ENCODE results near the gene CARD10. TPM values are rescaled to one million over a fixed set of nuclear protein-coding genes. Genes with fewer than 3 reads are reported as not detected.

The CARD10 gene
- total and polyA plus RNA-seq, 5 donors = 6.6 to 11.4 (median 8.5) TPM

DNA sequence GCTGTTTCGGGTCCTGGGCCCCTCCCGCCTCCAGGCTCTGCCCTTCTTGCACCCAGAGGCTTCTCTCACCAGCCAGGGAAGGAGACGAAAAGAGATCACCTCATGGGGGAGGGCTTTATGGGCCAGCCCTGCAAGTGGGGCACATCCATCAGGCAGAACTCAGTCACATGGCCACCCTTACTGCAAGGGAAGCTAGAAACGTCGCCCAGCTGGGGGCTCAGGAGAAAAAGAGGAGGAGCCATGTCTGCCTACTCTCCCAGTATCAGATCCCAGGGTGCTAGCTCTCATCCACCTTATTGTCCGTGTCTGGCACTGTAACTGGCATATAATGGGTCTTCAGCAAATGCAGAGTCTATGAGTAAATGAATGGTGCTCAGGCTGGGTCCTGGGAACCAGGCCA is 57.3 kb downstream of the CARD10 start:
- Histone ChIP-seq H3K9me3 (ENCODE audit: control insufficient read depth, low read length) (no peaks in the 10 kb centered on the region), H3K27me3 (ENCODE audit: control insufficient read depth, insufficient read depth) (no peaks in the 10 kb centered on the region)

DNA sequence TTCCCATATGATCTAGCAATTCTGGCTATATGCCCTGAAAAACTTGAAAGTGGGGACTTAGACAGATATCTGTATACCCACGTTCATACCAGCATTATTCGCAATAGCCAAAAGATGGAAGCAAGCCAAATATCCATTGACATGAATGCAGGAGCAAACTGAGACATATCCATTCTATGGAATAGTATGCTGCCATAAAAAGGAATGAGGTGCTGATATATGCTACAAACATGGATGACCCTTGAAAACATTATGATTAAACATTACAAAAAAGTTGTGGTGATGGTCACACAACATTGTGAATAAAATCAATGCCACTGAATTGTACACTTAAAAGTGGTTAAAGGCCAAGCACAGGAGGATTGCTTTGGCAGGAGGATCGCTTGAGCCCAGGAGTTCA is 58.5 kb downstream of the CARD10 start:
- H3K27ac ChIP-seq (ENCODE audit: low read length) = no peak overlapping the region
- no peaks in the 10 kb centered on the region for H3K27me3 ChIP-seq (ENCODE audit: control insufficient read depth, insufficient read depth)
- 85% methylated on average over 3 of the region's 3 CpGs for WGBS
- H3K9me3 ChIP-seq (ENCODE audit: control insufficient read depth, low read length) = no peaks in the 10 kb centered on the region
- intact Hi-C loops (cut with DNase I) = loop anchor here in 1 of 4 donors (10.0 kb wide), 1 partner anchor 64 kb away; no protein-coding TSS in a partner anchor
- DNase-seq (no peak), ATAC-seq (no peak)
- no peak overlapping the region for H3K4me3 ChIP-seq (ENCODE audit: low read length)
- H3K4me1 ChIP-seq (ENCODE audit: control insufficient read depth, insufficient read depth, low read length) = no peaks in the 10 kb centered on the region

More for the DNA sequence above, 57.3 kb downstream of the CARD10 start:
- no peaks in the 10 kb centered on the region for H3K4me1 ChIP-seq (ENCODE audit: control insufficient read depth, insufficient read depth, low read length)
- no peak overlapping the region for H3K4me3 ChIP-seq (ENCODE audit: low read length)
- WGBS = 45% methylated on average over 6 of the region's 6 CpGs
- intact Hi-C loops (cut with DNase I) = loop anchor here in 1 of 4 donors (10.0 kb wide), 1 partner anchor 63 kb away; no protein-coding TSS in a partner anchor
- H3K27ac ChIP-seq (ENCODE audit: low read length) = no peak overlapping the region
- DNase-seq (no peak), ATAC-seq (no peak)

DNA sequence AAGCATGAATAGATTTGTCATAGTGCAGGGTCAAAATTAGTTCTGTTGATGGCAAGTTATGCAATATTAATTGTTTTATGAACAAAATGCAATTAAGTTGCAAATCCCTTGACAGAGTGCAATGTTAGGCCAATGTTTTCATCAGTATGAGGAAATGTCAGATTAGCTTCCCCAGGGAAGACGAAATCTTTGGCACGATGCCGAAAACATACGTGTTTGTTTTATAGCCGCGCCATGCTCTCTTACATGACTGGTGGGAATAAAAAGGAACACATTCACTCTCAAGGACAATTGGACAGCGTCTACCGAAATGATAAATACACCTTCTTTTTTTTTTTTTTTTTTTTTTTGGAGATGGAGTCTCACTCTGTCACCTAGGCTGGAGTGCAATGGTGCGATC is 60.0 kb downstream of the CARD10 start:
- WGBS = 66% methylated on average over 9 of the region's 9 CpGs
- intact Hi-C loops (cut with DNase I) = loop anchor here in 2 of 4 donors (5.0 kb wide), 1 partner anchor 142 kb away; no protein-coding TSS in a partner anchor
- no peaks in the 10 kb centered on the region for H3K9me3 ChIP-seq (ENCODE audit: control insufficient read depth, low read length)
- DNase-seq (no peak), ATAC-seq (no peak)
- H3K27me3 ChIP-seq (ENCODE audit: control insufficient read depth, insufficient read depth) = no peaks in the 10 kb centered on the region
- H3K4me3 ChIP-seq (ENCODE audit: low read length) = no peak overlapping the region
- no peak overlapping the region for H3K27ac ChIP-seq (ENCODE audit: low read length)
- H3K4me1 ChIP-seq (ENCODE audit: control insufficient read depth, insufficient read depth, low read length) = no peaks in the 10 kb centered on the region

DNA sequence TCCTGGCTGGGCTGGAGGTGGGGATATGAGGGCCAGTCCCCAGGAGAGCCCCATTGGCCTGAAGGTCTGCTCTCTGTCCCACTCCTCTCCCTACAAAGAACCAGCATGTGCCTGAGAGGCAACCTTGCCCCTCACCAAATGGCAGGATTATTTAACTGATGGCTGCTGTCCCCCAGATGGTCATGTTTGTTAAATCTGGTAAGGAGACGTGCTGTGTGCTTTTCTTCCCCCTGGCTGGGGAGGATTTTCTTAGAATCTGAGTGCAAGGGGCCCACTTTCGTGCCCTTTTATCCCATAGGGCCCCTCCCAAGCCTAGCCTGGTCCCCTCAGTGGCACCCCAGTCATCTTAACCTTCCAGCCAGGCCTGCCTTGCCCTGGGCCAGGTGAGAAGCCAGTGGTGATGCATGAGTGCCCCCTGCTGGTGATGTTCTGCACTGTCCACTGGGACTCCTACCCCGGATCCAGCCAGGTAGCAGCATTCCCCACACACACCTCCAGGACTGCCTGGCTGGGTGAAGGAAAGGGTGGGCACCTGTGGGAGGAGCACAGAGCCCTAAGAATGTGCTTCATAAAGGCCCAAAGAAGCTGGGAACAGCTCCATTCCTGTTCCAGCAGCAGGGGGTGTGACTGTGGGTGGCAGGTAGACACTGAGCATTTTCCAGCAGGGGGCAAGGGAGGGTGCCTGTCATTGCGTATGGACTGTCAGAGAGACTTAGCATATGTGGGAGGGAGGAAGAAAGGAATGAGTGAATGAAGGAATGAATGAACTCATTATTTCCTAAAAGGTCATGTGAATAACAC is 61.9 kb downstream of the CARD10 start:
- ATAC-seq (peak; percentile 80 to 82), DNase-seq (peak; percentile 58 to 86 (median 80))
- intact Hi-C loops (cut with DNase I) = loop anchor here in 3 of 4 donors (2.0 to 5.0 kb wide), 2 partner anchors 140 kb away; no protein-coding TSS in a partner anchor
- no peaks in the 10 kb centered on the region for H3K9me3 ChIP-seq (ENCODE audit: control insufficient read depth, low read length)
- WGBS = 46% methylated on average over 4 of the region's 4 CpGs
- no peak overlapping the region for H3K4me3 ChIP-seq (ENCODE audit: low read length)
- H3K4me1 ChIP-seq (ENCODE audit: control insufficient read depth, insufficient read depth, low read length) = no peaks in the 10 kb centered on the region
- H3K27me3 ChIP-seq (ENCODE audit: control insufficient read depth, insufficient read depth) = no peaks in the 10 kb centered on the region
- no peak overlapping the region for H3K27ac ChIP-seq (ENCODE audit: low read length)

DNA sequence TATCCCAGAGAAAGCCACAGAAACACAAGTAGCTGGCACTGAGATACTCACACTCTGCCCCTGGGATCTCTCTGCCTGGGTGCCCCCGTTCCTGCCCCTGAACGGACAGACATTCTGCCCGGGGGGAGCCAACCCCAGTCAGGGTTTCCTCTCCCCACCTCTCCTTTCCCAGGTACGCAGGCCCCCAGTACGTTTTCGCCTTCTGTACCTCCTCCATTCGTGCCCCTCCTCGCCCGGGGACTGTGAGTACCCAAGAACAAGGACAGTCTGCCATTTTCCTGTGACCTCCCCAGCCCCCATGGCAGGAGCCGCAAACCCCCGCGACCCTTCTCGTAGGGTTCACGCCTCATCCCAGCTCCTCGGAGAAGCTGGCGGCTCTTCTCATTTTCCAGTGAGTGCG is 62.9 kb downstream of the CARD10 start:
- Histone ChIP-seq H3K27me3 (ENCODE audit: control insufficient read depth, insufficient read depth) (no peaks in the 10 kb centered on the region), H3K9me3 (ENCODE audit: control insufficient read depth, low read length) (no peaks in the 10 kb centered on the region), H3K4me1 (ENCODE audit: control insufficient read depth, insufficient read depth, low read length) (no peaks in the 10 kb centered on the region), H3K27ac (ENCODE audit: low read length) (no peak overlapping the region), H3K4me3 (ENCODE audit: low read length) (no peak overlapping the region)
- DNase-seq = no peak
- intact Hi-C loops (cut with DNase I) = loop anchor here in 3 of 4 donors (2.0 to 5.0 kb wide), 2 partner anchors 139 to 140 kb away; no protein-coding TSS in a partner anchor
- 68% methylated on average over 17 of the region's 17 CpGs for WGBS
- no peak for ATAC-seq

DNA sequence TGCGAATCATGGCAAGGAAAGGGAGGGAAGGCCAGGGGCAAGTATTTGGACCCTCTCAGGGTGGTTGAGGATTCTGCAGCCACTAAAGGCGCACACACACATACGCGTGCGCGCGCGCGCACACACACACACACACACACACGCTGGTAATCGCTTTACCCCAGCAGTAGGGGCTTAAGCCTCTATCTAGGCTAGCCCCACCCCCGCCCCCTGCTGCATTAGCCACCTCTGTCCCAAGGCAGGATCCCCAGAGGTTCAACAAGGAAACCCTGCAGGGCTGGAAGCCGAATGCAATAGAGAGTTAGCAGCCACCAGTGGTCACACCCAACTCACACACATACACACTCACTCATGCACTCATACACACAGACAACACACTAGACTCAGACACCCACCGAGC is 63.3 kb downstream of the CARD10 start:
- ATAC-seq (no peak), DNase-seq (no peak)
- Histone ChIP-seq H3K4me1 (ENCODE audit: control insufficient read depth, insufficient read depth, low read length) (no peaks in the 10 kb centered on the region), H3K27ac (ENCODE audit: low read length) (no peak overlapping the region), H3K9me3 (ENCODE audit: control insufficient read depth, low read length) (no peaks in the 10 kb centered on the region), H3K27me3 (ENCODE audit: control insufficient read depth, insufficient read depth) (no peaks in the 10 kb centered on the region), H3K4me3 (ENCODE audit: low read length) (no peak overlapping the region)
- intact Hi-C loops (cut with DNase I) = loop anchor here in 3 of 4 donors (2.0 to 5.0 kb wide), 2 partner anchors 139 kb away; no protein-coding TSS in a partner anchor
- 74% methylated on average over 14 of the region's 14 CpGs for WGBS

DNA sequence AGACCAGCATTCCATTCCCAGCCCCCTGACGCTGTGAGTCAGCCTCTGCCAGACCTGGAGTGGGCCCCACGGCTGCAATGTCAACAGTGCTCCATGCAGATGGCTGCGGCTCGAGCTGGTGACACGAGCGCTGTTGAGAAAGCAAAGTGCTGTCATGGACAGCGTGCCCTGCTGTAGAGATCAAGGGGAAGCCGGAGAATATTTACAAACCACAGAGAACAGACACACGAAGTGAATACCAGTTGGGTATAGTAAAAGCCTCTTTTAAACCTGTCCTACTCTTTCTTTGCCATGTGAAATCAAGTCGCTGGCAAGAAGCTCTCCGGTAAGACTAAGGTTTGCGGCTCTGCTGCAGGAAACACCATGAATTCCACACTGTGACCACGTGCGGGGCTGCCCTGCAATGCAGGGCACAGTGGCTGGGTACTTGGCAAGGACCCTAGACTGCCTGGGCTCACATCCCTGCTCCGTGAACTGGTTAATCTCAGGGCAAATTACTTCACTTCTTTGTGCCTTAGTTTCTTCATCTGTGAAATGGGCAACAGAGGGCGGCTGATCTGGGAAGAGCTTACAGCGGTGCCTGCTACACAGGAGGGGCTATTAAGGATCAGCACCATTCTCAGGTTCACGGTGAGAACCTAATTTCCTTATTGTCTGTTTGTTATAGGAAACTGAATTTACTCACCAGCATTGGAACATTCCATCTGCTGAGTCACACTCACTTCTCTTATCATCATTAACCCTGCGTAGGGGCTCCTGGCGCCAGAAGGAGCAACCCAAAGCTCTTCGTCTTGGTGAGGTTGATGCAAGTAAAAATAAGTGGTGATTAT is 64.1 kb downstream of the CARD10 start:
- DNase-seq (no peak), ATAC-seq (peak in 1 of 2 donors; percentile 56)
- 39% methylated on average over 21 of the region's 21 CpGs for WGBS
- H3K4me1 ChIP-seq (ENCODE audit: control insufficient read depth, insufficient read depth, low read length) = no peaks in the 10 kb centered on the region
- intact Hi-C loops (cut with DNase I) = loop anchor here in 2 of 4 donors (5.0 kb wide), 1 partner anchor 138 kb away; no protein-coding TSS in a partner anchor
- H3K27me3 ChIP-seq (ENCODE audit: control insufficient read depth, insufficient read depth) = no peaks in the 10 kb centered on the region
- H3K27ac ChIP-seq (ENCODE audit: low read length) = no peak overlapping the region
- no peak overlapping the region for H3K4me3 ChIP-seq (ENCODE audit: low read length)
- H3K9me3 ChIP-seq (ENCODE audit: control insufficient read depth, low read length) = no peaks in the 10 kb centered on the region

DNA sequence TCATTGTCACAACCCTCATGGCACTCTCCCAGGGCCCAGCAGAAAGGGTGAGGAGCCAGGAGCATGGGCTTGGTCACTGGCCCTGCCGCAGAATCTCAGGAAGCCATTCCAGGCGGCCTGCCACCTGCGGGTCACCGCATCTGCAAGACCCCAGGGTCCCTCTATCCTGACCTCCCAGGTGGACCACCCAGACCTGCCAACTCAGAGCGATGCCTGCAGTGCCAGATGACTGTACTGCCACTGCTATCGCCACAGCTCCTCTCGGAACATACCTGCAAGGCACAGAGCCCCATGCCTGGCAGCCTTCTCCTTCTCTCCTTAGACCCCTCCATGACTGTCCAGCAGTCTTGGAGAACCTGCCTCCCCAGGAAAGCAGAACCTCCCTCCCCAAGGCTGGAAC is 65.5 kb downstream of the CARD10 start:
- WGBS = 89% methylated on average over 7 of the region's 7 CpGs
- no peaks in the 10 kb centered on the region for H3K9me3 ChIP-seq (ENCODE audit: control insufficient read depth, low read length)
- intact Hi-C loops (cut with DNase I) = no loop called here
- H3K27me3 ChIP-seq (ENCODE audit: control insufficient read depth, insufficient read depth) = no peaks in the 10 kb centered on the region
- no peaks in the 10 kb centered on the region for H3K4me1 ChIP-seq (ENCODE audit: control insufficient read depth, insufficient read depth, low read length)
- ATAC-seq (no peak), DNase-seq (no peak)
- no peak overlapping the region for H3K27ac ChIP-seq (ENCODE audit: low read length)
- H3K4me3 ChIP-seq (ENCODE audit: low read length) = no peak overlapping the region

DNA sequence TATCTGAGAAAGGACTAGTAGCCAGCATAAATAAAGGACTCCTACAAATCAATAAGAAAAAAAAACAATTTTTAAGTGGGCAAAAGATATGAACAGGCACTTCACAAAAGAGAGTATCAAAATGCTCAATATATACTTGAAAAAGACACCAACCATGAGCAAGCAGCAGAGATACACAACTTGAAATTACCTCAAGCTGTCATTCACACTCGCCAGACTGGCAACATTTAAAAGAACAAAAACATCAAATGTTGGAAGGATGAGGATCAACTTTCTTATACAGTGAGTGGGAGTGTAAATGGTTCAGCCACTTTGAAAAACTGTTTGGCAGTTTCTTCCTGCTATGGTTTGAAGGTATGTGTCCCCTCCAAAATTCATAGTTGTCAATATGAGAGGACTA is 68.0 kb downstream of the CARD10 start:
- WGBS = 56% methylated on average over 1 of the region's 1 CpG
- no peaks in the 10 kb centered on the region for H3K9me3 ChIP-seq (ENCODE audit: control insufficient read depth, low read length)
- intact Hi-C loops (cut with DNase I) = no loop called here
- no peak overlapping the region for H3K27ac ChIP-seq (ENCODE audit: low read length)
- DNase-seq = no peak
- H3K4me1 ChIP-seq (ENCODE audit: control insufficient read depth, insufficient read depth, low read length) = no peaks in the 10 kb centered on the region
- H3K4me3 ChIP-seq (ENCODE audit: low read length) = no peak overlapping the region
- no peaks in the 10 kb centered on the region for H3K27me3 ChIP-seq (ENCODE audit: control insufficient read depth, insufficient read depth)
- no peak for ATAC-seq

DNA sequence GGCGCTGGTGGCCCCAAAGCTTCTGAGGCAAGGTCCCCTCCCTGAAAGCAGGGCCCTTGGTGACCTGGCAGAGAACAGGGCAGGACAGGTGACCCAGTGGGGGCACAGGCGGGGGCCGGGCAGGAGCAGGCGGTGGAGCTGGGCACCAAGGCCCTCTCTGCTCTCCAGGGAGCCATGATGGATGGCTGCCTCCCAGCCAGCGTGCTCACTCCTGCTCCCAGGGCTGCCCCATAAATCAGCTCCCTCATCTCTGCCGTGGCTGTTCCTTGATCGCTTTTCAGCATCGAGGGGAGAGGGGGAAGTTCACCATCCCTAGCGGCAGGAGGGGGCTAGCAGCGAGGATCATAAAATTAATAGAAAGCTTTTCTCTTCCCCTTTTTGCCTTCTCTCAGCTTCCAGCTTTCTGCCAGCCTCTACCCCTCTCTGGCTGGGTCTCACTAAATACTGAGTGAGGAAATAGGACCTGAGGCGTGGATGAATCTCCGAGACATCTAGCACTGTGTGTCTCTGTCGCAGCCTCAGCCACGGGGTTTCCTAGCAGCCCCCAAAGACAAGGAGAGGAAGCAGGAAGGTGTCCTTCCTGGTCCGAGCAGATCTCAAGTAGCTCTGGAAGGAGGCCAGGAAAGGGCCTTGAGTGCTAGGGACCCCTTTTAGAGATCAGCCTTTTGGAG is 69.7 kb downstream of the CARD10 start:
- H3K4me3 ChIP-seq (ENCODE audit: low read length) = no peak overlapping the region
- intact Hi-C loops (cut with DNase I) = no loop called here
- H3K27me3 ChIP-seq (ENCODE audit: control insufficient read depth, insufficient read depth) = no peaks in the 10 kb centered on the region

More for the DNA sequence above, 69.7 kb downstream of the CARD10 start:
- 52% methylated on average over 15 of the region's 15 CpGs for WGBS
- Histone ChIP-seq H3K27ac (ENCODE audit: low read length) (no peak overlapping the region), H3K4me1 (ENCODE audit: control insufficient read depth, insufficient read depth, low read length) (no peaks in the 10 kb centered on the region), H3K9me3 (ENCODE audit: control insufficient read depth, low read length) (no peaks in the 10 kb centered on the region)
- ATAC-seq = peak in 1 of 2 donors; percentile 13
- DNase-seq = no peak

Data from right cardiac atrium (tissue), 5 donors.